IPS-NIHi7 (cell line): Measurements from ENCODE around the gene ICAM3.

ENCODE experiments used
- DNase-seq: peaks from one replicate; pipeline ENCODE4 v3.0.0; 2012; ENCODE audit warnings: mixed read lengths; ENCODE audit errors: extremely low spot score

The ICAM3 gene

DNA sequence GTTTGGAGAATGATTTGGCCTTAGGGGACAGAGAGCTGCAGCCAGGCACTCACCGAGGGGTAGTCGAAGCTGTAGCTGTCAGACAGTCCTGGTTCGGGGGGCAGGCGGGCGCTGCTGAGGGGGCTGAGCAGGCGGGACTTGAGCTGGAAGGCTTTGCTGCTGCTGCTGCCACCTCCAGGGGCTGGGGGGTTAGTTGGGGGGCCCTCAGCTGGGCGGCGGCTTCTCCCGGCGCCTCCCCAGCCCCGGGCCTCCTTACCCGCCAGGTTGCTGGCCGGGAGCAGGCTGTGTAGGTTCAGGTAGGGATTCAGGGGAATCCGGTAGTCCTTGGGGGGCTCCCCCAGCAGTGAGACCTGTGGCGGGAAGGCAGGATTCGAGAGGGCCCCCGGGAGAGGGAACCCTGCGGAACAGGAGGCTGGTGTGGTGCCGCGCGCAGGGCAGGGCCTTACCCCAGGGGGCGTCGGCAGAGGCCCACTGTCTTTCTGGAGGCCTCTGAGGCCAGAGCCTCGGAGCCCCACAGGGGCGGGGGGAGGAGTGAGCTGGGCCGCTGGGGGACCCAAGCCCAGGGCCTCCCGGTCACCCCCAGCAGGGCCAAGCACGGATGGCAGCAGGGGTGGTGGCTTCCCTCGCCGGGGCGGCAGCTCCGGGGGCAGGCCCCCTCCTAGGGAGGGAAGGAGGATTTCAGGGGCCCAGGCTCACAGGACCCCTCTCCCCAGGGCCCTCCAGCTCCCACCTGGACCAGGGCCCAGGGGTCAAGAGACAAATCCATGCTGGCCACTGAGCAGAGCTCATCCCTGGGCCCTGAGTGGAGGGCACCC is 18.6 kb downstream of the ICAM3 start:
- no peak for DNase-seq

DNA sequence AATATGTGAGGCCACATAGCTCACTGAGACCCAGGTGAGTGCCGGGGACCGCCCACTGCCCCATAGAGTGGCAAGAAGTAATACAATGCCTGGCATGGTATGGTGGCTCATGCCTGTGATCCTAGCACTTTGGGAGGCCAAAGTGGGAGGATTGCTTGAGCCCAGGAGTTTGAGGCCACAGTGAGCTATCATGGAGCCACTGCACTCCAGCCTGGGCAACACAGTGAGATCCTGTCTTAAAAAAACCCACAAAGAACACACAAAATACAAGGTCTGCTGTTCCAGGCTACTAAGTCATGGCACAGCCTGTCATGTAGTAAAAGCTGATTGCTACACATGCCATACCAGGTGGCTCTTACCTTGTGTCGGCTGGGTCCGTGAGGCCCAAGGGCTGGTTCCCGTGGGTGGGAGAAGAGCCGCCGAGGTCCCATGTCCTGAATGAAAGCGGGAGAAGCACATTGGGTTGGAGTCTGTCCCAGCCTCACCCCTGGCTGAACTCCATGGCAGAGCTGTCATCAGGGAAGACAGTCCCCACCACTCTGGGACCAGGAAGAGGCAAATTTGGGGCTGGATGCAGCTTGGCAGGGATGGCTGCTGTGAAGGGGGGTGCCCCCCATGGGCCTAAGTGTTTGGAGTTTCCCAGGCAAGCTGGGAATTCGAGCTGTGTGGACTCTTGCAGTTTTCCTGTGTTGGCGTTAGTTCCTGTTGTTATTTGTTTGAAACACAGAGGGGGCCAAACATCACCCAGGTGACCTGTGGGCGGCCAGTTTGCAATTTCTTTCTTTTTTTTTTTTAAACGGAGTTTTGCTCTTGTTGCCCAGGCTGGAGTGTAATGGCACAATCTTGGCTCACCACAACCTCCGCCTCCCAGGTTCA is 20.4 kb downstream of the ICAM3 start:
- no peak for DNase-seq

DNA sequence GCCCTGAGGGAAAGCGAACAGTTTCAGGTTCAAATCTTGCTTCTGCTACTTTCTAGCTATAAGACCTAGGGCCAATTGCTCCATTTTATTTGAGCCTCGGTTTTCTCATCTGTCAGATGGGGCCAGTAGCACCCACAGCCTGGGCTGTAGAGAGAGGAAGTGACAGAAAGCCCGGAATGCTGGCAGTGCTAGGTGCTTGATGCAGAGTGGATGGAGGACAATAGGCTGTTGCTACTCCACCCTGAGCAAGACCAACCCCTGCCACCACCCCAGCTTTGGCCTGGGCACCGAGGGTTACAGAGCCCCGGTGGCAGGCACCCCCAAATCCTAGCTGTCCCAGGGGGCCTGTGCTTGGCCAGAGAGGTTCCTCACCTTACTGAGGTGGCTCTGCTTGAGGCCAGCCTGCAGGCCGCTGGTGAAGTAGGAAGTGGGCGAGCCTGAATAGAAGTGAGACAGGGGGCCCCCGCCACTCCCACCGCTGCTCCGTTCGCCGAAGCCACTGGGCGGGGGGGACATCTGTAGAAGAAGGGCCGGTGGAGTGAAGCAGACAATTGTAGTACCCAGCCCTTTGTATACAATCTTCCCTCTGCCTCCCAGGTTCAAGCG is 21.5 kb downstream of the ICAM3 start:
- no peak for DNase-seq

DNA sequence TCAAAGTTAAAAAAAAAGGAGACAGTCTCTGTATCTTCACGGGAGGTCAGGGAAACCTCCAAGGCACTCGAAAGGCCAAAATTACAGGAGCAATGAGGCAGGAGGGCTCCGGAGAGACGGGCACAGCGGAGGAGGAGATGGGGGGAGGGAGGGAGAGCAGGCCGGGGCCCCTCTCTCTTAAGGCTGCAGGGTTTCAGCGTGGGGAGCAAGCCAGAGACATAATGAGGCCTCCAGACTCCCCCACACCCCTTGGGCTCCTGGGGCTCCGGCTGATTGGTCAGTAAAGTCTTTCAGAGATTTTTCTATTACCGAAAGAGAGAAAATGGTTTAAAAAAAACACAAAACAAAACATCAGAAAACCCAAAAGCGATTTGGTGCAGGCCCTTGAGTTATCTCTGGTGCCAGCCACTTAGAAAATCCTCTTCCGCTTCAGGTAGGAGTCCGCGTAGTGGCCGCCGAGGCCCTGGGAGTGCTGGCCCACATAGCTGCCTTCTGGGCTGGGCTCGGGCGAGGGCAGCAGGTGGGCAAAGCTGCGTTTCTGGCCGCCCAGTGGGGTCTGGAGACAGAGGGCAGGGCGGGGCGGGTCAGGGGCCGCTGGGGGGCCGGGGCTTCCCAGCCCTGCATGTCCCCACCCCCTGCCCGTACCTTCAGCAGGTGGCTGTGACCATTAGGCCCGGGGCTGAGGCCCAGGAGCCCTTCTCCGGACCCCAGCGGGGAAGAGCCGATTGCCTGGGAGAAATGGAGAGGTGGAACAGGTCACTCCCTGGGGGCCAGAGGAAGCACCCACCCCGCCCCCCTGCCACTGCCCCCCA is 22.2 kb downstream of the ICAM3 start:
- DNase-seq = no peak

DNA sequence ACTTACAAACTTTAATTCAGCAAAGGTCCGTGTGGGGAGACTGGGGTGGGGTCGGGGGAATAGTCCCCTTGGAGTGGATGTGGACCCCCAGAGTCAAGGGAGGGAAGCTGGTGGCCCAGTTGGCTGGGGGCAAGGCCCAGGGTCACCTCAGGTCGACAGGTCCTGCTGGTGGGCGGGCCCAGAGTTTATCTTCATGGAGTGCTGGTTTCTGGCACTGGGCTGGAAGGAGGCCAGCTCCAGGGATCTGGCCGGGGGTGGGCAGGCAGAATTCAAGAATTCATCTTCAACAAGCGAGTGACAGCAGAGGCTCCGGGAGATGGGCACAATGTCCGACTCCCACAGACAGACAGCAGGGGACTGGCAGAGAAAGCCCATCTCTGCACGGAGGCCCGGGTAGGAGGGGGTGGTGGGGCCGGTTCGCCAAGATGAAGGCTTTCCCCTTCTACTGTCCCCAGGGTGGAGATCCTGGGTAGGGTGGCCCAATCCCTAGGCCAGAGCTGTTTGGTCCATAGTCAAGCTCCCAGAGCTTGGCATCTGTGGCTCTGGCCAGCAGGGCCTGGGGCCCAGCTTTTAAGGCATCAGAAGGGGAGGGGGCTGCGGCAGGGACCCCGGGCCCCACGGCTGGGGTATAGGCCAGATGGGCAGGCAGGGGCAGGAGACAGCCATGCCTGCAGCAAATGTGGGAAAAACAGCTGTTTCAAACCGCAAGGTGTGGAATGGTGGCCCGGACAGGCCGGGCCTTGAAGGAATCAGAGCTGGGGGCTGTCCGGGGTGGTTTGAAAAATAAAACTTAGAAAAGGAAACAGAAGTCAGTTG is 23.0 kb downstream of the ICAM3 start:
- no peak for DNase-seq

DNA sequence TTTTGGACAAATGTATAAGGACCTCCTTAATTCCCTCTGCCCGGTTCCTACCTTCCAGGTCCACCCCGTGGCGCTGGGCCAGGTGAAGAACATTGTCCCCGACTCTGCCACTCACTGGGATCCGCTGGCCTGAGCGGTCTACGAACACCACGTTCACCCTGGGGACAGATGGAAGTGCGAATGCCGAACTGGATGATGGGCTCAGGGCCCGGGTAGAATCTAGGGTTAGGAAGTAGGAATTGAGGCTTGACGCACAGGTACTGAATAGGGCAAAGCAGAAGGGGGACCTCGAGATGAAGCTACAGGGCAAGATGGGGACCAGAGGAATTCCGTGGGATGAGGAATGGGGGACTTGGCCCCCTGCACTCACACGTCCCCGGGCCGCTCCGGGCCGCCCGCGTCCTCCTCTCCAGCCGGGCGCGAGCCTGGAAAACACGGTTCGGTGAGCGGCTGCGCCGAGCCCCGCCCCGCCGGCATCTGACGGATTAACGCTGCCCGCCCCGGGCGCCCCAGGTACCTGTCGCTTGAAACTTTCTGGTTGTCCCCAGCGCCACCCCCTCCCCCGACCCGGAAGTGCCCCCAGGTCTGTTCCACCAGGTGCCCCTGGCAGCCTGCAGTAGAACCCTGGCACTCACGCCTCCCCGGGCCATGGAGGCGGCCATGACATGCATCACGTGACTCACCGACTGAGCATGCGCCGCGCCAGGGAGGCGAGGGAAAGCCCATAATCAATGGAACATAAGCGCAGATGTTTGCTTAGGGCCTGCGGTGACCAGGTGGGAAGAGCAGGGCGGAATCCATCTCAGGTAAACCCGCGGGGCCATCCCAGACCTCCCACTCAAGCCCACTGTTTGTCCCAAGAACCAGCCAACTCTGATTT is 23.8 kb downstream of the ICAM3 start, which contains the start of gene FDX2:
Gene FDX2 (minus strand): TSS at position 681 of the 880 bp plus-strand sequence. CDS start 19 bp downstream, at position 662.
- DNase-seq = peak; percentile 95

DNA sequence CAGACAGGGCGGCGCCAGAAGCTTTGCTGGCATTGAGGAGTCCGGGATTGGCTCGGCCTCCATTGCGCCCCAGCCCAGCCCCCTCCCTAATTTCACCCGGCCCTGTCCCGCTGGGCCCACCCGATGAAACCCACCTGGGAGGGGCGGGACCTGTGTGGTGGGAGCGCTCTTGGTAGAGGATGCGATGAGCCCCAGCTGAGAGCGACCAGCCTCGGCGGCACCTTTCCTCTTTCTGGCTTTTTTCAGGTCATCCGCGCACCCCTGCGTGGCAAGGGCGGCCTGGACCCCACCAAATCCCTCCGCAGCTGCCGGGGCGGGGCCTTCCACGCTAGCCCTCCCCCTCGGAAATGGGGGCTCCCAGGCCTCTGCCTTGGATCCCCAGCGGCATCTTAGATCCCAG is 30.0 kb downstream of the ICAM3 start, which contains the start of gene ZGLP1:
Gene ZGLP1 (minus strand): TSS at position 393 of the 400 bp plus-strand sequence.
- no peak for DNase-seq

DNA sequence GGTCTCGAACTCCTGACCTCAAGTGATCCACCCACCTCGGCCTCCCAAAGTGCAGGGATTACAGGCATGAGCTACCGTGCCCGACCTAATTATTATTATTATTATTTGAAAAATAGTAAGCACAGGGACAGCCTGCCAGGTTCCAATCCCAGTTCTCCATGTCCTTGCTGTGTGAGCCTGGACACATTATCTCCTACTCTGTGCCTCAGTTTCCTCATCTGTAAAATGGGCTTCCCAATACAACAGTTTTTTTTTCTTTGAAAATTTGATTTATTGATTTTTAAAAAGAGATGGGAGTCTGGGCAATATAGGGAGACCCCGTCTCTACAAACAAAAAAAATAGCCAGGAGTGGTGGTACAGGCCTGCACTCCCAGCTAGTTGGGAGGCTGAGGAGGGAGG is 33.1 kb downstream of the ICAM3 start:
- DNase-seq = no peak

DNA sequence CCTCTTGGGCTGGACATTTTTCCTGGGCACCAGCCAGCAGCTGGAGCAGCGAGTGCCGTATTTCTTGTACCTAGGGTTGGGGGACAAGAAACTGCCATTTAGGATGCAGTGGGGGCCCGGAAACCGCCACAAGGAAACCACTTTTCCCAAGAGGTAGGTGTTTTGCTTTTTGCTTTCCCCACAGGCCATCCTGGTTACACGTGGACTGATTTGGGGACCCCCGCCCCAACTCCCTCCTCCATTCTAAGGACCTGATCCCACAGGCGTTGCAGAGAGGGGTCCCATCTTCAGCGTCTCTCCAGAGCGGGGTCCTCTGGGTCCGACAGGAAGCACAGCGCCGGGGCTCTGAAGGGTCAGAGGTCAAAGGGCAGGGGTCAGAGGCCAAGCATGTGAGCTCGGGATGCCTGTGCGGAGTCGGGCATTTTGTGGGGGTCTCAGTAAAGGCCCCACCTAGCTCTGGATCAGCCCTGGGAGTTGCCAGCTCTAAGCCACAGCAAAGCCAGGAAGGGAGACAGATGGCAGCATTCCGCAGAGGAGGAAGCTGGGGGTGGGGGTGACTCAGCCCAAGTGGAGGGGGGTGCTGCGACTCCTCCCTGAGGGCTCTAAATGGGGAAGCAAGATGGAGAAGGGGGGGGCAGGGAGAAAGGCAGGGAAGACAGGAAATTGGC is 34.2 kb downstream of the ICAM3 start:
- DNase-seq = no peak

DNA sequence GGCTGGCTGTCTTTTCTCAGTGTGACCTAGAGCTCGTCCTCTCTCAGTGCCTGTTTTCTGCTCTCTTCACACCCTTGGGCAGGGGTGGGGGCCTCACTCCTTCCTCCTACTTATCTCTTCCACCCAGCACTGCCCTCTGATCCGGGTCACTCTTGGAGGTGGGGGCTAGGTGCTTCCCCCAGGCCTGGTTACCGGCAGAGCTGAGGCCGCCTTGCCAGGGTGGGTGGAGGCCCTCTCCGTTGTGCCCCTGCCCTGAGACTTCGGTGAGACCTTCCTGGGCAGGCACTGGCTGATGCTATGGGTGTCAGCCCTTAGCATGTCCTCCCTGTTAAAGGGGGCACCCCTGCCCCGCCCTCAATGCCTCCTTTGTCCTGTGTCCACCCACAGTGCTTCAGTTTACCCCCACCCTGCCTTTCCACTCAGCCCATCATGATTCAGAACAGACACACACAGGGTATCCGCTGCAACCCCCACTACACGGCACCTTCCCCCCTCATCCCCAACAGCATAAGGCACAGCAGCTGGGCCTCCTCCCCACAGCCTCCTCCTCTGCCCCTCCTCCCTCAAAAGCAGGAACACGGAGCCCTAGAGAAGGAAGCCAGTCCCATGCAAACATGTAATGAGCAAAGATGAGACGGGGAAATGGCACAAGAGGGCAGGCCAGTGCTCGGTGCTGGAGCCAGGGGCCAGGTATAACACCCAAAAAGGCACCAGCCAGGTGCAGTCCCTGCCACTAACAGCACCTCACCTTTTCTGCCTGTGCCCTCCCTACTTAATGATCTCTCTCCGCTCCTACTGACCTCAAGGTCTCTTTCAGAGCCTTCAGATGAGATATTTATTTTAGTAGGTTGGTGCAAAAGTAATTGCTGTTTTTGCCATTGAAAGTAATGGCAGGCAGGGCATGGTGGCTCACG is 39.6 kb downstream of the ICAM3 start:
- no peak for DNase-seq

DNA sequence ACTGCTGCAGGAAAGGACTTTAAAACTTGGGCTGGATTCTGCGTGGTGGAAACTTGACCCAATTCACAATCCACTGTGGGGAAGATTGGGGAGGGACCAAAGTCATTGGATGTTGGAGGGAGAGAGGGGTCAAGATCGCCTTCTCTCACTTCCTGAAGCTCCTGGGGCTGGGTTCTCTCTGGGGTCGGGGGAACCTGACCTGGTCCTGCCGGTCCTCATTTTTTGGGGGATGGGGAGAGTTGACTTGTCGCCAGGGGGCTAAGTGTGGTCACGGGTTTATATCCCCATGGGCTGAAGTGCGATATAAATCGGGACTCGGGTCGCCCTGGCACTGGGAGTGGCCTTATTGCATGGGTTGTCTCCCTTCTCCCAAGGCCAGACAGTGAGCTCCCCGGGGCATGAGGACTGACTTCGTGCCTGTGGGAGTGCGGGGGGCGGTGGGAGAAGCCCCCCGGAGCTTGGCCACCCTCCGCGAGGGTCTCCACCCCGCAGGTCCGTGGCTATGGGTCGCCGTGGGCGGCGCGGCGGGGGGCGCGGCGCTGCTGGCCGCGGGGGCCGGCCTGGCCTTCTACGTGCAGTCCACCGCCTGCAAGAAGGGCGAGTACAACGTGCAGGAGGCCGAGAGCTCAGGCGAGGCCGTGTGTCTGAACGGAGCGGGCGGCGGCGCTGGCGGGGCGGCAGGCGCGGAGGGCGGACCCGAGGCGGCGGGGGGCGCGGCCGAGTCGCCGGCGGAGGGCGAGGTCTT is 43.4 kb downstream of the ICAM3 start:
- DNase-seq = peak; percentile 61

DNA sequence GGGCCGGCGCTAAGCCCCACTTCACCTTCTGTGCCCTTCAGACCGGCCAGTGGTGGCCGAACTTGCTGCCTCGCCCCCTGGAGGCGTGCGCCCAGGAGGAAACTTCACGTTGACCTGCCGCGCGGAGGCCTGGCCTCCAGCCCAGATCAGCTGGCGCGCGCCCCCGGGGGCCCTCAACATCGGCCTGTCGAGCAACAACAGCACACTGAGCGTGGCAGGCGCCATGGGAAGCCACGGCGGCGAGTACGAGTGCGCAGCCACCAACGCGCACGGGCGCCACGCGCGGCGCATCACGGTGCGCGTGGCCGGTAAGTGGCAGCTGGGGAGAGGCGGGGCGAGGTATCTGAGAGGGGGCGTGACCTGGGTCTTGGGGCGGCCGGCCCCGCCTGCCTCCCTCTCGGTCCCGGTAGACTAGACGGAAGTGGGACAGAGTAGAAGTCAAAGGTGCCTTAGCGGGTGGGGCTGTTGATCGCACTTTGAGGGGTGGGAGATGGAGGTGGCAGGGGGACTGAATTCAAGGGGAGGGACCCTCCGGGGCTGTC is 44.0 kb downstream of the ICAM3 start:
- no peak for DNase-seq

DNA sequence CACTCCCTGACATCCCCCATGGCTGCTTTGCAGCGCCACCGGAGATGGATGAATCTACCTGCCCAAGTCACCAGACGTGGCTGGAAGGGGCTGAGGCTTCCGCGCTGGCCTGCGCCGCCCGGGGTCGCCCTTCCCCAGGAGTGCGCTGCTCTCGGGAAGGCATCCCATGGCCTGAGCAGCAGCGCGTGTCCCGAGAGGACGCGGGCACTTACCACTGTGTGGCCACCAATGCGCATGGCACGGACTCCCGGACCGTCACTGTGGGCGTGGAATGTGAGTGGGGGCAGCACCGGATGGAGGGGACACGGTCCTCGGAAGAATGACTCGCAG is 45.1 kb downstream of the ICAM3 start:
- DNase-seq = peak; percentile 61

DNA sequence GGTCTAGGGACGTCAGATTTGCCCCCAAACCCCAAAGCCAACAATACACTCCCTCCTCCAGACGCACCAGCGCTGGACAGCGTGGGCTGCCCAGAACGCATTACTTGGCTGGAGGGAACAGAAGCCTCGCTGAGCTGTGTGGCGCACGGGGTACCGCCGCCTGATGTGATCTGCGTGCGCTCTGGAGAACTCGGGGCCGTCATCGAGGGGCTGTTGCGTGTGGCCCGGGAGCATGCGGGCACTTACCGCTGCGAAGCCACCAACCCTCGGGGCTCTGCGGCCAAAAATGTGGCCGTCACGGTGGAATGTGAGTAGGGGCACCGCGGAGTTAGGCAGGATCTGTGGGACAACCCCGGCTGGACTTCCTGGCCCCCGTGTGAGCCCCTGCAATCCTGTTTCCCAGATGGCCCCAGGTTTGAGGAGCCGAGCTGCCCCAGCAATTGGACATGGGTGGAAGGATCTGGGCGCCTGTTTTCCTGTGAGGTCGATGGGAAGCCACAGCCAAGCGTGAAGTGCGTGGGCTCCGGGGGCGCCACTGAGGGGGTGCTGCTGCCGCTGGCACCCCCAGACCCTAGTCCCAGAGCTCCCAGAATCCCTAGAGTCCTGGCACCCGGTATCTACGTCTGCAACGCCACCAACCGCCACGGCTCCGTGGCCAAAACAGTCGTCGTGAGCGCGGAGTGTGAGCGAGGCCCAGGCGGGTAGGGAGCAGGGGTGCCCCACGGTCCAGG is 45.6 kb downstream of the ICAM3 start:
- DNase-seq = no peak

DNA sequence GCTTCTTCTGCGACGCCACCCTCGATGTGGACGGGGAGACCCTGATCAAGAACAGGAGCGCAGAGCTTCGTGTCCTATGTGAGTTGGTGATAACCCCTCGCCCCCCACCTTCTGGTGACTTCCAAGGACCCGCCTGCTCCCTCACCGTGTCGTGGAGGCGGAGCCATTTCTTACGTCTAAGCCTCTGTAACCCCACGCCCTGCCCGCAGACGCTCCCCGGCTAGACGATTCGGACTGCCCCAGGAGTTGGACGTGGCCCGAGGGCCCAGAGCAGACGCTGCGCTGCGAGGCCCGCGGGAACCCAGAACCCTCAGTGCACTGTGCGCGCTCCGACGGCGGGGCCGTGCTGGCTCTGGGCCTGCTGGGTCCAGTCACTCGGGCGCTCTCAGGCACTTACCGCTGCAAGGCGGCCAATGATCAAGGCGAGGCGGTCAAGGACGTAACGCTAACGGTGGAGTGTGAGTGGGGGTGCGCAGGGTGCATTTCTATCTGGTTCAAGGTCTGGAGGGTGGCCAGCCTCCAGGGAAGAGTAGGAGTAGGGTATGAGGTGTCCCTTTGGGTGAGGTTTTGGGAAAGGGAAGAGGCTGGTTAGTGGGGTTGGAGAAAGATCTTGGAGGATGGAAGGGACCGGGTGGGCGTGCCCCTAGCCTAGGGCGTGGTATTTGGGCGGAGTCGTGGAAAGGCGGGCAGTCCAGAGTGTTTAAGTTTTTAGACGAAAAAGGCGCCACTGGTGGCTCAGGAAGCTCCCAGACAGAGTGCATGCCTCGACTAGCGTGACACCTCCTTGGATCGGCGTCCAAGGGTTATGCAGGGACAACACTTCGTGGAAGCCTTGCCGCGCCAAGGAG is 46.4 kb downstream of the ICAM3 start:
- no peak for DNase-seq
